Measurements from ENCODE around the gene GADL1. TPM values are rescaled to one million over a fixed set of nuclear protein-coding genes. Genes with fewer than 3 reads are reported as not detected.

The GADL1 gene
- total RNA-seq, 1 donor from 2014 or later: not detected

DNA sequence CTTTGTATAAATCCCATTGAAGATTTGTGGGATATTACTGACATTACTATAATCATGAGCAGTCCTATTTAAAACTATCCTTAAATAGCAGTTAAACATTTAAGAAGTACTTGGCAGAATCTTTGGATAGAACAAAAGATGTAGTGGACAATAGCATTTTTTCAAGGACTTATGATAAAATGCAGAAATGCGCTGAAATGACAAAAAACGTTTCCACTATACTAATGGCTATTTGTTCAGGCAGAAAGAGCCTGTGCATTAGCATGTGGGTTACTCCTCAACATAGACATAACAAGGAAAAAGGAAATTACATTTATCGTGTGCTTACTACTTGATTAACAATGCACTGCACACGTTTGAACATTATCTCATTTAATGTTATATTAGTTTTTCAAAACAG lies 80.7 kb downstream of the GADL1 start:
- intact Hi-C loops (cut with micrococcal nuclease): no loop called here

DNA sequence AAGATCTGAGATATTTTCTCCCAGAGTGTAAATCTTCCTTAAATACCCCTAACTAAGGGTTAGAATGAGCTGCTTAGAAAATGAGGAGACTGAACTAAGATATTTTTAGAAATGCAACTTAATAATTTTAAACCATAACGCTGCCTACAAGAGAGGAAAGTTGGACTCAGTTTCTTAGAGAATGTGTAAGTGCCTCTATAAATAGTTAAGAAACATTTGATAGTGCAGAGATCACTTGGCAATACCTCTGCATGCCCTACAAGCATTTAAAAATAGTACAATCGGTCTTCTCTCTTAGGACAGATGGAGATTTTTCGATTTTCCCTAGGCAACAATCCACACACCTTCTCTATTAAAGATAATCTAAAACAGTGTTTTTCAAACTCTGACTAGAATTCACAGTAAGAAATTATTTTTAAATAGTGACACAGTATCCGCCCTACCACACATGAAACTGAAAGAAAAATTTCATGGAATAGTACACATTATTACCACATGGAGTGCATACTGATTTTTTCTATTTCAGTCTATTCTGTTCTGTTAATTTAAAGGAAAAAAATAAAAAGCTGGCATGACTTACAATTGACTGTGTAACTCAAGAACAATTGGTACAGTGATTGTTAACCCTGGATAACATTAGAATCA lies 83.2 kb downstream of the GADL1 start:
- intact Hi-C loops (cut with micrococcal nuclease): no loop called here

DNA sequence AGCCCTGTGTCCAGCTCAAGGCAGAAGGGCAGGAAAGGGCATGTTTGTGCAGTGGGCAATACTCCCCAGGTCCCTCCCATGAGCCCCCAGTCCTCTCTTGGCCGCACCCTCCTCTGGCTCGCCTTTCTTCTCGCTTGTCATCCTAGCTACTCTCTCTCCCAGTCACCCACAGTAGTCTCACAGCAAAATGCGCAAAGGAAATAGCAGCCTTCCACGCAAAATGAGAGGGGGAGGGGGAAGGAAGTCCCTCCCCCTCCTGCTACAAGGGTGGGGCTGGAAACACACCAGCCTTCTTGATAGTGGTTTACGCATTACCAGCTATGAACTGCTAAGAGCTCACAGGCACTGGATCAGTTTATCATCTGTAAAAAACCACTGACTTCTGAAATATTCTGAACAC lies 83.8 kb downstream of the GADL1 start:
- intact Hi-C loops (cut with micrococcal nuclease): no loop called here

DNA sequence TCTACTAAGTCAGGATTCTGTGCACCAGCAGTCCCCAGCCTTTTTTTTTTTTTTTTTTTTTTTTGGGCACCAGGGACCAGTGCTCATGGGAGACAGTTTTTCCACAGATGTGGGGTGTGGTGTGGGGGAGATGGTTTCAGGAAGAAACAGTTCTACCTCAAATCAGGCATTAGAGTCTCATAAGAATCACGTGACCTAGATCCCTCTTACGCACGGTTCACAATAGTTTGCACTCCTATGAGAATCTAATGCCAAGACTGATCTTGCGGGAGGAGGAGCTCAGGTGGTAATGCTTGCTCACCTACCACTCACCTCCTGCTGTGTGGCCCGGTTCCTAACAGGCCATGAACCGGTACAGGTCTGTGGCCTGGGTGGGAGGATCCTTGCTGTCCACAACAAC lies 88.8 kb downstream of the GADL1 start:
- intact Hi-C loops (cut with micrococcal nuclease): no loop called here

DNA sequence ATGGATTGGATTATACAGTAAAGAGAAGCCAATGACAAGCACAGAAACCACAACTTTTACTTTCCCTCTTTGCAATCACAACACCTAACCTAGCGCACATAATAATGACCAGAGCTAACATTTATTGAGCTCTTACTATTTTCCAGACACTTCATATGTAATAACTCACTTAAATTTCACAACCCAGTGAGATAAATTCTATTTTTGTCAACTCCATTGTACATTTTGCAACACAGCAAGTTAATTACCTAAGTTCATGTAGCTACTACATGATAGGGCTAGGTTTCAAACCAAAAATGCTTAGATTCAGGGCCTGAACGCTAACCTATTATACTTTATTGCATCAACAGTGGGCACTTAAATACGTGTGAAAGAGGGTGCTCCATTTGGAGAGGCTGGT lies 89.5 kb downstream of the GADL1 start:
- intact Hi-C loops (cut with micrococcal nuclease): no loop called here

DNA sequence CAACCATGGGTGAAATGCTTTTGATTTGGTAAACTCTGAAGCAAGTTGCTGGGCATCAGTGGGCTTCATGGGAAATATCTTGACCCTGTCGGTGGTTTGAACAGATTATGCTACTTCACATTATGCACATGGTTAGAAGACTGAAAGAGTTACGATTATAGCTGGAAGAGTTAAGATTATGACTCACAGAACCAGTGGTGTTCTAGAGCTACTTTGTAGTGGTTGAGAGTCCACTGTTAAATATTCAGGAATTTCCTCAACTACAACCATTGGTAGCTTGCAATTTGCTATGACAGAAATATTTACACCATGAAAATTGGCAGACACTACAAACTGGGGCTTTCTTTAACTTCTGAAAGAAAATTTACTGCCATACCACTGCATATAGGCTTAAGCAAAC lies 99.3 kb downstream of the GADL1 start:
- intact Hi-C loops (cut with micrococcal nuclease): no loop called here

DNA sequence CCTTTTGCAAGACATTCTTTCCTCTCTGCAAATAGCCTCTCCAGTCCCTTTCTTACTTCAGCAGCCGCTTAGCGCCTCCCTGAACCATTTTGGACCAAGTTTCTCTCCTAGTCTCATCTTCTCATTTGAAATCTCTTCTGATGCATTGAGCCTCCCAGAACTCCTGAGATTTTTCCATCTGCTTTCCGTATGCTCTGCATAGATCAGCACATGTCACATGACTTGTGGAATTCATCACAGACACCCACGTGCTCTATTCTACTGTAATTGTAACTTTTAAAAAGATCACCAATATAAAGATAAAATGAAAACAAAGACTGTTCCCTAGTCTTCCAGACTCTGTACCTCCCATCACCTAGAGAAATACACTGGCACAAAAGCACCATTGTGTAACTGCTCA lies 100.7 kb downstream of the GADL1 start:
- intact Hi-C loops (cut with micrococcal nuclease): no loop called here

DNA sequence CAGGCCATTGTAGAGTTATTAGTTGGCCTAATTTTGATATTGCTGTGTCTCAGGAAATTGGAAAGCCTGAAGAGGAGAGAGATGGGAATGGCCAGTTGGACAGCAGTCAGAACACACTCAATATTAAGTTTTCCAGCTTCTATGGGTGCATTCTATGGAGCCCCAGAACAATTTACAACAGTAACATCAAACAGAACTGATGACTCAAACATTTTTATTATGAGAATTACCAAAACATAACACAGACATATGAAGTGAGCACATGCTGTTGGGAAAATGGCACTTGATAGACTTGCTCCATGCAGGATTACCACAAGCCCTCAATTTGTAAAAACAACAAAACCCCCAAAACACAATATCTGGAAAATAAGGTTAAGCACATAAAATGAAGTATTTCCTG lies 104.3 kb downstream of the GADL1 start:
- intact Hi-C loops (cut with micrococcal nuclease): no loop called here

DNA sequence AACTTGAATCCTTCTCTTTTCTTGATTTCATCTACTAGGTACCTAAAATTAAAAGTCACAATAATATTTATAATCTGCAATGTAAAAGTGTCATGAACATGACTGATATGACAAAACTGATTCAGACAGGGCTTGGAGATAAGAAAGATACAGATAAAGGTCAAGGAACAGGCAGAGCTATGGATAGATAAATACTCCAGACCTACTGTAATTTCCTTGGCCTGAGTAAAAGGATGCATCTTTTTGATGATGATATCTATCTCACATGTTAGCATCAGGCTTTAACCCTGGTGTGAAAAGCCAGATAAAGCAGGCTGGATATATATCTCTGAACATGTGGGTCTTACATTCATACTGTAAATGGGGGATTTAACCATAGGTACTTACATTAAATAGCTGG lies 108.1 kb downstream of the GADL1 start:
- intact Hi-C loops (cut with micrococcal nuclease): no loop called here

DNA sequence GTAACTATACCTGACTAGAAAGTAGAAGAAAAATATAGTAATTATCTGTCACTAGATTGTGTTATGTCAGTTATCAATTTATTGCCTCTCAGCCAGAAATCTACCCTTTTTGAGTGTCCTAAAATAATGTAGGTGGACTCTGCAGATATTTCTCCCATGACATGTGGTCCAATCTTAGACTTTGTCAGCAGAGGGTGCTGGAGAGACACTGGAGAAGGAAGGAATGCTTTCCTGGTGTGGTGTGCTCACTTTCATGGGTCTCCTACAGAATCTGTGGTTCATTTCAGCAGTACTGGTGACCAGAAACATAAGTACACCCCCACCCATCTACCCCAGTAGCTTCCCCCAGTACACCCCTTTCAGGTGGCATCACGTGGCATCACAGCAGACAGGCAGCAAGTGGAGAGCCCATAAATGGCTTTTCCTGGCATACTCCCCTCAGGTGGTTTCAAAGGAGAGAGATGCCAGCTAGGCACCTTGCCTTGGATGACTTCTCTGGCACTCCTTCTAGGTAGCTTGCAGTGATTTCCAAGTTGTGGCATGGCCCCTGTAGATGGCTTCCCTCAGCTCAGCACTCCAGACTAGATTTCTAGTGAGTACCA lies 114.7 kb downstream of the GADL1 start:
- intact Hi-C loops (cut with micrococcal nuclease): loop anchor here (5.0 kb wide), 1 partner anchor 403 kb away; no protein-coding TSS in a partner anchor

DNA sequence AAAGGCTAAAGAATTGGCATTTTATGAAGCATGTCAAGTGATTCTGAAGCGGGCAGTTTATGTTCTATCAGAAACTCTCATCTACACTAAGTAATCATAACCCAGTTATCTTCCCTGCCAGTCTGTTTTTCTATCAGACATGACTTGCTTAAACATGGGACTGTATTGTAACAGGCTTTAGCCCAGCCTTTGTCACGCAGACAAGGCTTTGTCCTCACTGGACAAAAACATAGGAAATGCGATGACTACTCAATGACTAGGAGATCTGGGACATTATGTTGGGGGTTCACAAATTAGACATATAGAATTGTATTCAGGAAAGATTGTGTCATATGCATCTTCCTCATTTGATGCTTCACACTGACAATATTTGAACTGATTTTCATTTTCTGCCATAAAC lies 115.5 kb downstream of the GADL1 start:
- intact Hi-C loops (cut with micrococcal nuclease): no loop called here

DNA sequence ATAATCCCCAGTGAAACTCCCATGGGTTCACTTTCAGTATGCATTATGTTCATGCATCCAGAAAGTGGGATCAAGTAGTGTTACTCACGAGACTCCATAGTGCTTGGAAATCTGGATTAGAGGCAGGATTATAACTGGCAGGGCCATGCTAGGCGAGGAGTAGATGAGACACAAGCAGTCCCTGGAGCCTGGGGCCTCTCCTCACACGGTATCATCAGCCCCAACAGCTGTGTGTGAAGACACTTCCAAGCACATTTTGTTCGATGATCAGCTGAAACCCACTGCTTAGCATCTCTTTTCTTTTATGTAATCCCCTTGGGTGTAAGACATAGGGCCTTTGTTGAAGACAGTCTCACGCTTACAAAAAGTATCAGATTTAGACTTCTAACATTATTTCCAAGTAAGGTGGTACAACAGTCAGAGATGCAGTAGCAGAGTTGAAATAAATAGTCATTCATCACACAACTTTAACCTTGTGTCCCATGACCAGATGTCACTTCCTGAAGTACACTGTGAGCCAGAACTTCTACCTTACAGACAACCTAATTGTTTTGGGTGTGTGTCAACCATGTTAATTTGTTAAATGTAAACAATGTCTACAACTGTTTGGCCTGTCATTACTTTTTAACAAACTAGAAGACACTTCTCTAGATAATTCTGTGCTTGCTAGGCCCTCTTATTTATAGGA lies 116.9 kb downstream of the GADL1 start:
- intact Hi-C loops (cut with micrococcal nuclease): no loop called here

DNA sequence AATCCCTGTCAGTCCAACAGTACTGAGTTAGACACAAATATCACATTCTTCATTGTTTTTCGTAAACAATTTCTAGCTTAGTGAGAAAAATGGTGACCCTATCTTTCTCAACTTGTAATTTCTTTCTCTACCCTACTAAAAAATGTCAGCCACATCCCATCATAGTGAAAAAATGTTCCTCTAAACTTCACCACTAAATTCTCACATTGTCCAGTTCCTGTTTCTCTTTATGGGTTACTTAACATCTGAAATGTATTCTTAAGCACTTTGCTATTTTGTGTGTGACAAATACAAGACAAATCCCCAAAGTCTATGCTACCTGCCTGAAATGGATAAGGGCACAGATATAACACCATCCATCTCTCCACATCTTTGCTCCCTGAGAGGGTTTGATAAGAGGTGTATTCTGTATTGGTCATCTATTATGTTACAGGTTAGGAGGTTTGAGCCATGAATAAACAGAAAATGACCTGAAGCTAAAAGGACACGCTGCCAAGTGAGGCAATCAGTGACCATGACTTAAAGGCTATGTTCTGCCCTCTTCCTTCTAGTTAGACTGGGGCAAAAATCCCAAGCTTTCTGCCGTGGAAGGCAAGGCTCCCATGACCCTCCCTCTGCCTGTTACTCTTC lies 118.2 kb downstream of the GADL1 start:
- intact Hi-C loops (cut with micrococcal nuclease): no loop called here

DNA sequence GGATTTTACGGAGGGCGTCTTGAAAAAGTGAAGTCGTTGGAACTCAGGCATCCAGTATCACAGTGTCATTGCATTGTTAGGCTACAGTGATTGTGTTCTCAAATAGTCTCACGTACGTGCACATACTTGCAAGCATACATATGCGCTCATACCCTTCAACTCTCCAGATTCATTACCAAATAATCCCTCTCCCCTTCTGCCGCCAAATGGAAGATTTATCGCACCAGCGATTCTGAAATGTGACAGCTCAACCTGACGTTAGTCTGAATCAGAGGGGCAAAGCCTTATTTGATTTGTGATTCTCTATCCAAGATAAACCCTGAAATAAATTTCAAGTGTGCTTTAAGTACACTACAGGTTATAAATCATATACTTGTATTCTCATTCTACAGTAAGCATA lies 119.4 kb downstream of the GADL1 start:
- intact Hi-C loops (cut with micrococcal nuclease): no loop called here

DNA sequence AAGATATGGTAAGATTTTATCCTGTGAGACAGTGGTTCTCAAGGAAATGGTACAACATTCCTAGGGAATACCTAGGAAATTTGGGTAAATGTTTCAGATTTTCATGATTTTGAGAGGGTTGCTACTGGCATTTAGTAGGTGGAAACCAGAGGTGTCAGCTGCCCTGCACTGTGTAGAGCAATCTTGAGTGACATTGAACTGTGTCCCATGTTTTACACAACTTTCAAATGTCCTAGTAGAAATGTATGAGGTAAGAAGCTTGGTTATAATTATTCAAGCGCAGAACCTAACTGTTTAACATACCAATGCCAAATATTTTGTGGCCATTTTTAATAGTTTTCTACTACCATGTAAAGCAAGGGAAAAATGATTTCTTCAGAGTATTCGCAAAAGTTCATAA lies 120.4 kb downstream of the GADL1 start:
- intact Hi-C loops (cut with micrococcal nuclease): no loop called here

DNA sequence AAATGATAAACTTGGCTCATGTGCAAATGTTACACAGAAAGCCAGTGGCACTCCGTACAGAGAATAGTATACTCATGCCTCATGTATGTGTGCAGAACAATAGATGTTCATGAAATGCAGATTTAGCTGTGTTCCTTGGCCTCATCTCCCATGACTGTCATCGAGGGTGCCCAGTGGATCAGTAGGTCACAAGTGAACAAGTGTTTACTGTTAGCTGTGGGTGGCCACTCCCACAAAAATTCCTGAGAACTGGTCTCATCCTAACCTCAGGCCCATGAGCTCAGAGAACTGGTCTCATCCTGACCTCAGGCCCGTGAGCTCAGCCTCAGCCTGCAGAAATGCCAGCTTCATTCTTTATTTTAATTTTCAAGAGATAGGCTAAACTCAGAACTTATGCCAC lies 124.1 kb downstream of the GADL1 start:
- intact Hi-C loops (cut with micrococcal nuclease): loop anchor here (1.0 kb wide), 1 partner anchor 998 kb away; no protein-coding TSS in a partner anchor

DNA sequence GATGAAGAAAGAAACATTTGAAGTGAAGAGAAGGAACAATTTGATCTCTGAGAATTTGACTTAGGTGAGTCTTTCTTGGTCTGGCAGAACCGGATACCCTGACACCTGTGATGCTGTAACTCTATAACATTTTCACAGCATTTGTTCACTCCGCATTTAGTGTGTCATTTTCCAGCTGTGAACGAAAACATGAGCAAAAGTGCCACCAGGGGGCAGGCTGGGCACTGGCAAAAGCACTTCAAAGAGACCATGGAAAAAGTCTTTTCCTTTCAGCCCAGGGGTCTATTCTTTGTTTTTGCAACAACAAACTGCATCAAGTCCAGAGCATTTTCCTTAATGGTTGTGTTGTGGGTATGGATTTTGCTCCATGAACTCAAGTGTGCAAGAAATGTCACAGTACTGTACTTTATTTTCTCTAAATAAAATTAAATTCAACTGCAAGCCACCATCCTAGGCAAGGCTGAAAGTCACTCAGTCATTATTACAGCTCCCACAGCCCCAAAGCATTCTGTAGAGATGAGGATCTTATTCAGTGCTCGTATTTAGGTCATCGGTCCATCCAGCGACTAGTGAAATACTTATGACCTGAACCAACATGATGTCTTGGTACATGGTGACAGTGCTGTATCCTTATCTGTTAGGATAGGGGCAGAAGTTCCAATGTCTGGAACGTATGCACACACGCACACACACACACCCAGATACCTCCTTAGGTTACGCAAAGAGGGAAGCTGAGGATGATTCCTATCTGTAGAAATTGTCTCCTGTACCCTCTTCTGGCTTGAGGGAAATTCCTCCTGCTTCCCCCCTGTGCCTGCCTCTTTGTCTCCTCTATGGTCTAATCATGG lies 125.5 kb downstream of the GADL1 start:
- intact Hi-C loops (cut with micrococcal nuclease): loop anchor here (1.0 kb wide), 2 partner anchors 363 to 727 kb away; no protein-coding TSS in a partner anchor

DNA sequence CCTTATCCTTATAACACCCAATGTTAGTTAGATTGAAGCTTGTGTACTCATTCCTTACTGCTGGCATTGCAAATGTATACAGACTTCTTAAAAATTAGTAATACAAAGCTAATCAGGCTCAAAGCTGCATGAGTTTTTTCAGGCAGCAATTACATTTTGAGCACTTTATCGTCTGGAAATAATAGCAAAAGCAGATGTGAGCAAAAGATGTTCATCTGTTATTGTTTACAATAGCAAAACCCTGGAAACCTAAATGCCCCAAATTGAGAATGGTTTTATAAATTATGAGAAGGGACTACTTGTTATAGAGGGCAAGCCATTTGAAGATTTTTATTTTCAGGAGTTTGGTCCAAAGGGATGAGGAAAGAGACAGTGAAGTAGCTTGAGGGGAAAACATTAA lies 126.4 kb downstream of the GADL1 start:
- intact Hi-C loops (cut with micrococcal nuclease): loop anchor here (1.0 kb wide), 2 partner anchors 364 to 726 kb away; no protein-coding TSS in a partner anchor

DNA sequence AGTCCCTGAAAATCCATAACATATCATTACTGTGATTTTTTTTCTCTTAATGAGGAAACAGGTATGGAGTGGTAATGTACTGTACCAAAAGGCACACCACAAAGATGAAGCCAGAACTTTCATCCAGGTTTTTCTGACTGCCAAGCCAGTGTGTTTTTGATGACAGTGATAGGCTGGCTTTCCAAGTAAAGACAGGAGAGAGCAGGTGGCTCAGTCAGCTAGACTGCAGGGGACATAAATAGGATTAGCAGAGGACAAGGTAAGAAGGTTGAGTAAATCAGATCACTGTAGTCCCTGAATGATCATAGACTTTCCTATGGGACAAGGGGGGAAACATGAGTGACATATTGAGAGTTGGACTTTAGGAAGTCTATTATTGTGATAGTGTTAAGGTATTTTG lies 127.9 kb downstream of the GADL1 start:
- intact Hi-C loops (cut with micrococcal nuclease): no loop called here

DNA sequence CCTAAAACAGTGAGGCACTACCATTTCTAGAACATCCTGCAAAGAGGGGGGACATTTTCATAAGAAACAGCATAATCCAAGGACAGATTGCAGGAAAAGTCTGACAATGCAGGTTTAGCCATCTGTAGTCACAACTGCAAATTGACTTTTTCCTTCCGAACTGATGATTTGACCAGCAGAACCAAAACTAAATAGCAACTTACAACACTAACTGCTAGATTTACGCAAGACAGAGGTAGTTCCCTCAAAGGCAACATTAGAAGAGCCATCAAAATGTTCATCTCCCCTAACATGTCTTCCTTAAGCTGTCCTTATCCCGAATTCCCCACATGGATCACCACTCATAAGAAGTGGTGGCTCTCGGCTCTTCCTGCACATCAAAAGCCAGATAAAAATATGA lies 129.6 kb downstream of the GADL1 start:
- intact Hi-C loops (cut with micrococcal nuclease): no loop called here

DNA sequence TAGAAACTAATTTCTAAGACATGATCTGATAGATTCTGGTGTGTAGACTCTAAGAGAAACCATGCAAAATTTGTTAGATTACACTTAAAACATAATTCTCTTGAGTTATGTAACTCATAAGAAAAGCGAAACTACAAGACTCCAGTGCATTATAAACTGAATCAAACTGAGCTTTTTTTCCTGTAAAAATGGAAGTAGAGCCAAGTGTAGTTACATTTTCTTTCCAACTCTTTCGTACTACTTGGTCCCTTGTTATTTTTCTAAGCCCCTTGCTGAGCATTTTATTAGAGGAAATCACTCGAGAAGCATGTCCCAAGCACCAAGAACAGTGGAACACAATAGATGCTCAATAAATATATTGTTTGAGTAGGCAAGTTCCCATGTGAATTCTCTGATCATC lies 130.2 kb downstream of the GADL1 start:
- intact Hi-C loops (cut with micrococcal nuclease): no loop called here

All from T-helper 2 cell treated with Interferon-gamma antibody and Interleukin-4, amounts not matched to agents 100 ng/mL and 5 ng/mL, for 36 hours (primary cell).